ENCODE data around the gene CREB5.

DNA sequence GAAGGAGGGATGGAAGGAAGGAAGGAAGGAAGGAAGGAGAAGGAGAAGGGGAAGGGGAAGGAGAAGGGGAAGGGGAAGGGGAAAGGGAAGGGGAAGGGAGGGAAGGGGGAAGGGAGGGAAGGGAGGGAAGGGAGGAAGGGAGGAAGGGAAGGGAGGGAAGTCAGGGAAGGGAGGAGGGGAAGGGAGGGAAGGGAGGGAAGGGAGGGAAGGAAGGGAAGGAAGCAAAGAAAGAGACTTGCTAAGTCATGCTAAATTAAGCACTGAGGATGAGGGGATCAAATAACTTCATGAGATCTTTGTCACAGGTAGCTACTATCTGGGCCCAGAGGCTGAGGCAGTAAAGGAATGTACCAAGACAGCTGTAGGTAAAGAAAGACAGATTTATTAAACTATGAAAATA, 429.4 kb downstream of the CREB5 start:
- no peak for TF ChIP-seq POLR2A (IDR thresholded peaks at IDR 0.05)
- TF ChIP-seq, protein P1, sequence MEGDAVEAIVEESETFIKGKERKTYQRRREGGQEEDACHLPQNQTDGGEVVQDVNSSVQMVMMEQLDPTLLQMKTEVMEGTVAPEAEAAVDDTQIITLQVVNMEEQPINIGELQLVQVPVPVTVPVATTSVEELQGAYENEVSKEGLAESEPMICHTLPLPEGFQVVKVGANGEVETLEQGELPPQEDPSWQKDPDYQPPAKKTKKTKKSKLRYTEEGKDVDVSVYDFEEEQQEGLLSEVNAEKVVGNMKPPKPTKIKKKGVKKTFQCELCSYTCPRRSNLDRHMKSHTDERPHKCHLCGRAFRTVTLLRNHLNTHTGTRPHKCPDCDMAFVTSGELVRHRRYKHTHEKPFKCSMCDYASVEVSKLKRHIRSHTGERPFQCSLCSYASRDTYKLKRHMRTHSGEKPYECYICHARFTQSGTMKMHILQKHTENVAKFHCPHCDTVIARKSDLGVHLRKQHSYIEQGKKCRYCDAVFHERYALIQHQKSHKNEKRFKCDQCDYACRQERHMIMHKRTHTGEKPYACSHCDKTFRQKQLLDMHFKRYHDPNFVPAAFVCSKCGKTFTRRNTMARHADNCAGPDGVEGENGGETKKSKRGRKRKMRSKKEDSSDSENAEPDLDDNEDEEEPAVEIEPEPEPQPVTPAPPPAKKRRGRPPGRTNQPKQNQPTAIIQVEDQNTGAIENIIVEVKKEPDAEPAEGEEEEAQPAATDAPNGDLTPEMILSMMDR (IDR thresholded peaks at IDR 0.05), result no peak
